ENCODE results near the gene CFAP90. TPM values are rescaled to one million over a fixed set of nuclear protein-coding genes. Genes with fewer than 3 reads are reported as not detected.

The CFAP90 gene
- total and polyA plus RNA-seq, 7 donors = not detected

GRCh38 chr5:7811715-7812114 lies 39.2 kb downstream of the CFAP90 start:
- no peaks in the 10 kb centered on the region for H3K9me3 ChIP-seq
- H3K27ac ChIP-seq = no peak overlapping the region
- no peaks in the 10 kb centered on the region for H3K27me3 ChIP-seq (ENCODE audit: insufficient read depth in 3 of 3, low read length in 2 of 3)
- WGBS, 3 donors = 32 to 47% (median 41%) methylated on average over 5 of the region's 5 CpGs
- peaks cover 0 to 7% of the 10 kb centered on the region in 2 donors for H3K36me3 ChIP-seq (ENCODE audit: insufficient read depth in 1 of 2, low read depth in 1 of 2)
- DNase-seq (no peak), ATAC-seq (peak; percentile 34 to 60 (median 38))
- intact Hi-C loops (cut with DNase I) = loop anchor here in 1 of 2 donors (5.0 to 10.0 kb wide), 2 partner anchors 39 to 417 kb away; partner anchors contain the start of gene ADCY2
- H3K4me1 ChIP-seq = no peaks in the 10 kb centered on the region
- H3K4me3 ChIP-seq = no peak overlapping the region
- no peak for TF ChIP-seq CTCF (IDR thresholded peaks at IDR 0.05)

- Histone ChIP-seq H3K4me1 (no peaks in the 10 kb centered on the region), H3K4me3 (no peak overlapping the region), H3K27me3 (ENCODE audit: insufficient read depth in 3 of 3, low read length in 2 of 3) (no peaks in the 10 kb centered on the region), H3K27ac (no peak overlapping the region), H3K36me3 (ENCODE audit: insufficient read depth in 1 of 2, low read depth in 1 of 2) (peaks cover 0 to 23% of the 10 kb centered on the region in 2 donors), H3K9me3 (no peaks in the 10 kb centered on the region)
- intact Hi-C loops (cut with DNase I) = no loop called here
- no peak for ATAC-seq
- no peak for TF ChIP-seq CTCF (IDR thresholded peaks at IDR 0.05)
- WGBS, 3 donors = 83 to 95% (median 89%) methylated on average over 4 of the region's 4 CpGs
- DNase-seq = no peak
Observed at GRCh38 chr5:7808998-7809397, 41.9 kb downstream of the CFAP90 start.

- no peak for TF ChIP-seq CTCF (IDR thresholded peaks at IDR 0.05)
Observed at GRCh38 chr5:7805379-7805778, 45.6 kb downstream of the CFAP90 start.

GRCh38 chr5:7803937-7804336 lies 47.0 kb downstream of the CFAP90 start:
- peaks cover 10% of the 10 kb centered on the region for H3K4me1 ChIP-seq
- 36 to 67% (median 64%) methylated on average over 2 of the region's 2 CpGs for WGBS, 3 donors
- no peak for TF ChIP-seq CTCF (IDR thresholded peaks at IDR 0.05)
- DNase-seq (no peak), ATAC-seq (no peak)
- intact Hi-C loops (cut with DNase I) = no loop called here
- H3K27me3 ChIP-seq (ENCODE audit: insufficient read depth in 3 of 3, low read length in 2 of 3) = no peaks in the 10 kb centered on the region
- no peak overlapping the region for H3K4me3 ChIP-seq
- peaks cover 0 to 30% of the 10 kb centered on the region in 2 donors for H3K36me3 ChIP-seq (ENCODE audit: insufficient read depth in 1 of 2, low read depth in 1 of 2)
- H3K27ac ChIP-seq = peak overlapping the region; percentile 76
- no peaks in the 10 kb centered on the region for H3K9me3 ChIP-seq

More at GRCh38 chr5:7805379-7805778, 45.6 kb downstream of the CFAP90 start:
- WGBS, 3 donors = 89 to 93% (median 90%) methylated on average over 2 of the region's 2 CpGs
- no peaks in the 10 kb centered on the region for H3K9me3 ChIP-seq
- DNase-seq (no peak), ATAC-seq (no peak)
- peaks cover 10% of the 10 kb centered on the region for H3K4me1 ChIP-seq
- H3K27ac ChIP-seq = no peak overlapping the region
- intact Hi-C loops (cut with DNase I) = no loop called here
- no peaks in the 10 kb centered on the region for H3K27me3 ChIP-seq (ENCODE audit: insufficient read depth in 3 of 3, low read length in 2 of 3)
- H3K4me3 ChIP-seq = no peak overlapping the region
- peaks cover 0 to 30% of the 10 kb centered on the region in 2 donors for H3K36me3 ChIP-seq (ENCODE audit: insufficient read depth in 1 of 2, low read depth in 1 of 2)

GRCh38 chr5:7802855-7803254 lies 48.1 kb downstream of the CFAP90 start:
- intact Hi-C loops (cut with DNase I) = no loop called here
- Histone ChIP-seq H3K27me3 (ENCODE audit: insufficient read depth in 3 of 3, low read length in 2 of 3) (no peaks in the 10 kb centered on the region), H3K9me3 (no peaks in the 10 kb centered on the region), H3K27ac (peak overlapping the region; percentile 76), H3K4me1 (peaks cover 10% of the 10 kb centered on the region), H3K4me3 (no peak overlapping the region), H3K36me3 (ENCODE audit: insufficient read depth in 1 of 2, low read depth in 1 of 2) (peaks cover 0 to 30% of the 10 kb centered on the region in 2 donors)
- WGBS, 3 donors = 76 to 88% (median 77%) methylated on average over 6 of the region's 6 CpGs
- peak; percentile 73 to 87 (median 80) for ATAC-seq
- peak in 1 of 2 donors; percentile 22 for DNase-seq
- TF ChIP-seq CTCF (IDR thresholded peaks at IDR 0.05) = no peak
